Measurements from ENCODE around the gene GALNT7. TPM values are rescaled to one million over a fixed set of nuclear protein-coding genes. Genes with fewer than 3 reads are reported as not detected.
A peak's percentile ranks its signal among the peaks of the same experiment; 100 is the strongest.

GALNT7 gene
- total and polyA plus RNA-seq, 5 donors, result 3.6 to 11.0 (median 8.2) TPM

DNA sequence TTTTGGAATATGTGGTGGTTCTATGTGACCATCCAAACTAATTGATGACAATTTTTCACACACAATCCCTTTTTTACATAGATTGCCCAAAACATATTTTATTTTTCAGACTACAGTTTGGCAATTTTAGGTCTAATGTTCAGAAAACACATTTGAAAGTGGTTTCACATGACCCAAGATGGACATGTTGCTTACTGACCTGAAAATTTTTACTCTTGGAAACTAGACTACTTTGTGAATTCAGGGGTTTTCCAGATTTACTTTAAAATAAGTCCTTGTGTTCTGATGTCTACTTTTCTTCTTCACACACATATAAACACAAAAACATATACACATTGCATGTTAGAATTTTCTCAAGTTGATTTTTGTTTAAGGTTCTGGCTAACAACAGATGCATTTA, 86.0 kb downstream of the GALNT7 start:
- H3K4me3 ChIP-seq (ENCODE audit: low read length), result no peak overlapping the region
- intact Hi-C loops (cut with DNase I), result loop anchor here in 3 of 4 donors (5.0 kb wide), 2 partner anchors 227 to 242 kb away; no protein-coding TSS in a partner anchor
- no peak for ATAC-seq
- H3K27ac ChIP-seq (ENCODE audit: low read length), result no peak overlapping the region
- no peak for DNase-seq
- H3K4me1 ChIP-seq (ENCODE audit: control insufficient read depth, insufficient read depth, low read length), result peaks cover 3% of the 10 kb centered on the region
- no peaks in the 10 kb centered on the region for H3K27me3 ChIP-seq (ENCODE audit: control insufficient read depth, insufficient read depth)
- H3K9me3 ChIP-seq (ENCODE audit: control insufficient read depth, low read length), result no peaks in the 10 kb centered on the region

DNA sequence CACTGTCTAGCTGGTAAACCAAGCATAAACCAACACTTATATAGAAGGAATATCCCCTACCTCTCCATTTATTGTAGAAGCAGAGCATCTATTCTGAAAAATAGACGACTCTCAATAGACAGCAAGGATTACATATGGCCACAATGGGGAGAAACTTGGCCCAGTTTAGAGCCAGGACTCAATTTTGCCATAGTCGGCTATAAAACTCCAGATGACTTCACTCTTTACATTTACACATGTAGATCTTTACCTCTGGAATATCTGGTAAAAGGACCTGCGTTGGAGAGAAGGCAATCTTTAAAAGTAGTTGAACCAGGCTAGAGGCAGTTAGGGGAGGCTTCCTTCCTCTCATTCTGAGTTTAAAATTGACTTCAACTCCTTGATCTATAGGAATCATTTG, 88.2 kb downstream of the GALNT7 start:
- H3K27ac ChIP-seq (ENCODE audit: low read length), result no peak overlapping the region
- no peak overlapping the region for H3K4me3 ChIP-seq (ENCODE audit: low read length)
- no peaks in the 10 kb centered on the region for H3K27me3 ChIP-seq (ENCODE audit: control insufficient read depth, insufficient read depth)
- H3K4me1 ChIP-seq (ENCODE audit: control insufficient read depth, insufficient read depth, low read length), result peaks cover 3% of the 10 kb centered on the region
- ATAC-seq (no peak), DNase-seq (no peak)
- H3K9me3 ChIP-seq (ENCODE audit: control insufficient read depth, low read length), result no peaks in the 10 kb centered on the region
- intact Hi-C loops (cut with DNase I), result loop anchor here (2.0 to 5.0 kb wide), 3 partner anchors 230 to 245 kb away; no protein-coding TSS in a partner anchor
- 78% methylated on average over 3 of the region's 3 CpGs for WGBS

DNA sequence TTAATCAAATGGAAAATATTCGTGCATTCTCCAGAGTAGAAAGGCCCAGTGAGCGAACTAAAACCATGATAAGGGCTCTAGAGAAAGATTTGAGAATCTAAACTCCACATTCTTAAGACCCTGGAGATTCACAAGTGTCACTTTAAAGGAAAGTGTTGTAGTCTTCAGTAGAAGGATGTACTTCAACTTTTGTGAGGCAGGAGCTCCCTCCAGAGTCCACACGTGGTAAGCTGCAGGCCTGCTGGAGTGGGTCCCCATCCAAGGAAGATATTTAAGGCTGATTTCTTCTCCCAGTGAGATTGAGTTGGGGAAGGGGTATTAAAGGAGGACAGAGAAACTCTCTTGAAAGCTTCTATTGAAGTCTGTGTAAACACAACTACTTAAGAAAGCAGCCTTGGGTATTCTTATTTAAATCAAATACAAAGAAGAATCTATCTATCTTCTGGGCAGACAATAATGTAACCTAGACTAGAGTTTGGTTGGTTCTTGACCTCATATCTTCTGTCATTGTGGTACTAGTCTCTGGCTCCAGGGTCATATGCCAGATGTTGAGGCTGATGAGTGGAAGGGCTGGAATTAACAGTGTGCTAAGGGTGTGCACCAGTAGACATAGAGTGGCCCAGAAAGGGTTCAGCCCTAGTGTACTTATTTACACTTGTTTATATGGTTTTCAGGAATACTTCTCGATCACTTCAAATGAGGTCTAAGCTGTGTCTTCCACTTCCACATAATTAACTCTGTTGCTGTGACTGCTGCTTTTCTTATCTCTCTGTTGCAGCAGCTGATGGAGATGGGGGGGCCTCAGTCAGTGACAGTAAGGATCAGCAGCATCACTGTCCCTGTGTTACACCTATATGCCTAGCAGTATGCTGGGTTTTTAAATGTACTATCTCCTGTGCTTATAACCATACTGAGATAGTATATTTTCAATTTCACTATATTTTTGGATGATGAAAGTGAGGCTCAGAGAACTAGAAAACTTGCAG, 89.4 kb downstream of the GALNT7 start:
- DNase-seq, result peak; percentile 52 to 83 (median 71)
- Histone ChIP-seq H3K27me3 (ENCODE audit: control insufficient read depth, insufficient read depth) (no peaks in the 10 kb centered on the region), H3K4me1 (ENCODE audit: control insufficient read depth, insufficient read depth, low read length) (no peaks in the 10 kb centered on the region), H3K27ac (ENCODE audit: low read length) (no peak overlapping the region), H3K4me3 (ENCODE audit: low read length) (no peak overlapping the region), H3K9me3 (ENCODE audit: control insufficient read depth, low read length) (no peaks in the 10 kb centered on the region)
- ATAC-seq, result peak; percentile 93
- WGBS, result 29% methylated on average over 4 of the region's 4 CpGs
- intact Hi-C loops (cut with DNase I), result loop anchor here (2.0 to 5.0 kb wide), 3 partner anchors 231 to 246 kb away; no protein-coding TSS in a partner anchor

DNA sequence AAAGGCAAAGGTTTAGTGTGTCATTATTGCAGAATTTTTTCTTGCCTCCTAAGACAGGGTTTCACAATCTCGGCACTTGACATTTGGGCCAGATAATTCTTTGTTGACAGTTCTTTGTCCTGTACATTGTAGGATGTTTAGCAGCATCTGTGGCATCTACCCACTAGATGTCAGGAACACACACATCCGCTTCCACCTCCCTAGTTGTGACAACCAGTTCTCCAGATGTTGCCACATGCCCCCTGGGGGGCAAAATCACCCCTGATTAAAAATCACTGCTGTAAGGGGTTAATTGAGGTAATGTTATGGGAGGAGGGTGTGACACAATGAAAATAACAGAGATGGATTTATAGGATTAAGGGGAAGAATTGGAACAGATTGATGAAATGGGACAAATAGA, 90.3 kb downstream of the GALNT7 start:
- intact Hi-C loops (cut with DNase I), result loop anchor here in 3 of 4 donors (5.0 kb wide), 2 partner anchors 232 to 247 kb away; no protein-coding TSS in a partner anchor
- WGBS, result 82% methylated on average over 2 of the region's 2 CpGs
- Histone ChIP-seq H3K4me1 (ENCODE audit: control insufficient read depth, insufficient read depth, low read length) (no peaks in the 10 kb centered on the region), H3K4me3 (ENCODE audit: low read length) (no peak overlapping the region), H3K27me3 (ENCODE audit: control insufficient read depth, insufficient read depth) (no peaks in the 10 kb centered on the region), H3K9me3 (ENCODE audit: control insufficient read depth, low read length) (no peaks in the 10 kb centered on the region), H3K27ac (ENCODE audit: low read length) (no peak overlapping the region)
- DNase-seq (no peak), ATAC-seq (no peak)

DNA sequence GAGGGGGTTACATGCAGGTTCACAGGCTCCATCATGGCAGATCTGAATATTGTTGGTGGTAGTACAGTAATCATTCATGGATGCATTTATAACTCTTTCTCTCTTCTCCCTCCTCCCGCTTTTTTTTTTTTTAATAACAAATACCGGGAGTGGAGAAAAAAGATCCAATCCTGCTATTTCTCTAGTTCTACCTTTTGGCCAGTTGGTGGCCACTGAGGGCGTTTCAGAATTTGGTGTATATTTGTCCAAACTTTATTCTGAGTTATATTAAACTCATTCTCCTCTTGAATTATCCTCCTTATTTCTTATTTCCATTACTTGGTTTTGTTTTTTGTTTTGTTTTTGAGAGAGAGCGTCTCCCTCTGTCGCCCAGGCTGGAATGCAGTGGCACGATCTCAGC, 90.7 kb downstream of the GALNT7 start:
- Histone ChIP-seq H3K4me1 (ENCODE audit: control insufficient read depth, insufficient read depth, low read length) (no peaks in the 10 kb centered on the region), H3K27ac (ENCODE audit: low read length) (no peak overlapping the region), H3K4me3 (ENCODE audit: low read length) (no peak overlapping the region), H3K9me3 (ENCODE audit: control insufficient read depth, low read length) (no peaks in the 10 kb centered on the region), H3K27me3 (ENCODE audit: control insufficient read depth, insufficient read depth) (no peaks in the 10 kb centered on the region)
- intact Hi-C loops (cut with DNase I), result loop anchor here in 3 of 4 donors (5.0 kb wide), 2 partner anchors 232 to 247 kb away; no protein-coding TSS in a partner anchor
- WGBS, result 83% methylated on average over 6 of the region's 6 CpGs
- DNase-seq (no peak), ATAC-seq (no peak)

DNA sequence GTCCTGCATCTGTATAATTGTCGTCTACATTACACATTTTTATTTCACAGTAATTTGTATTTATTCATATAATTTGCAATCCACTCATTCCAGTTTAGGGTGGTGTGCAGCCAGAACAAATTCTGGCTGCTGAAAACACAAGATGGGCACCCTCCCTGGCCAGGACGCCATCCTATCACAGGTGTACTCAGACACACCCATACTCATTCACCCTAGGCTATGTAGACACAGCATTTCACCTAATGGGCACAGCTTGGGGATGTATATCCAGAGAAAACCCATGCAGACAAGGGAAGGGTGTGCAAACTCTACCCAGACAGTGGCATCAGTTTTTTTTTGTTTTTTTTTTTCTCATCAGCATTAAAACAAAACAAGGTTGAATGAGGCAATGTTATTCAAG, 92.4 kb downstream of the GALNT7 start:
- Histone ChIP-seq H3K4me3 (ENCODE audit: low read length) (no peak overlapping the region), H3K9me3 (ENCODE audit: control insufficient read depth, low read length) (no peaks in the 10 kb centered on the region), H3K27ac (ENCODE audit: low read length) (no peak overlapping the region), H3K4me1 (ENCODE audit: control insufficient read depth, insufficient read depth, low read length) (peaks cover 6% of the 10 kb centered on the region), H3K27me3 (ENCODE audit: control insufficient read depth, insufficient read depth) (no peaks in the 10 kb centered on the region)
- intact Hi-C loops (cut with DNase I), result no loop called here
- no peak for ATAC-seq
- DNase-seq, result no peak
- WGBS, result 95% methylated on average over 2 of the region's 2 CpGs

DNA sequence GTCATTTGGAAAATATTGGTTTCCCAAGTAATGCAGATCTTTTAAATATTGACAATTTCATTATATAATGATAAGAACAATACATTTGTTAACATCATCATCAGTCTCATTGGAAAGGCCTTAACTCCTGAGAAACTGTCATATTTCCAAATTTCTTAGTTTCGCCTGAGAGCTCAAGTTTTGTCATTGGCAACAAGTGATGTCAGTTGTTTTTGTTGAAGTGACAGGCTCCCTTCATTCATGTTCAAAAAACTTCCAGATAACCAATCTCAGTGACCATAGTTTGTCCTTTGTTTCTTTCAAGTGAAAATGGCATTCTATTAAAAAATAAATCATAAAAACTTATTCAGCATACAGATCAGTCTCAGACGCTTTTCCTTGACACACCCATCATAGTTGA, 93.8 kb downstream of the GALNT7 start:
- Histone ChIP-seq H3K27ac (ENCODE audit: low read length) (no peak overlapping the region), H3K4me1 (ENCODE audit: control insufficient read depth, insufficient read depth, low read length) (peaks cover 6% of the 10 kb centered on the region), H3K27me3 (ENCODE audit: control insufficient read depth, insufficient read depth) (no peaks in the 10 kb centered on the region), H3K4me3 (ENCODE audit: low read length) (no peak overlapping the region), H3K9me3 (ENCODE audit: control insufficient read depth, low read length) (no peaks in the 10 kb centered on the region)
- WGBS, result 75% methylated on average over 2 of the region's 2 CpGs
- intact Hi-C loops (cut with DNase I), result no loop called here
- ATAC-seq (no peak), DNase-seq (no peak)

DNA sequence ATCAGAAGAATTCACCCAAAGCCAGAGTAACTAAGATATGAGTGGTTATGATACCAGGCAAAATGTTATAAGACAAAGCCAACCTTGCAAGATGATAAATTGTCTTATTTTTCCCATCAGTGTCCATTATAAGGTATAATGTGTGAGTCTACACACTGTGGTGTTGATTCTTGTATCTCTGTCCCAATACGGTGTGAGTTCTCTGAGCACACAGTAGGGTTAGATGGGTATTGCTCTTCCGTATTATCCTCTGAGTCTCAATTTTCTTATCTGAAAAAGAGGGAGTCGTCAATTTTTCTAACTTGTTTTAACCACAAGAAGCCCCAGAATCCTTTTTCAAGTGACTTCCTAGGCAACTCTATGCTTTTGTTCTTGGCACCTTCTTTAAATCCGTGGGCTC, 95.6 kb downstream of the GALNT7 start:
- Histone ChIP-seq H3K27ac (ENCODE audit: low read length) (no peak overlapping the region), H3K4me3 (ENCODE audit: low read length) (no peak overlapping the region), H3K4me1 (ENCODE audit: control insufficient read depth, insufficient read depth, low read length) (peaks cover 6% of the 10 kb centered on the region), H3K27me3 (ENCODE audit: control insufficient read depth, insufficient read depth) (no peaks in the 10 kb centered on the region), H3K9me3 (ENCODE audit: control insufficient read depth, low read length) (no peaks in the 10 kb centered on the region)
- 29% methylated on average over 4 of the region's 4 CpGs for whole genome bisulfite sequencing
- ATAC-seq, result peak in 1 of 2 donors; percentile 30
- intact Hi-C loops (cut with DNase I), result no loop called here
- no peak for DNase-seq

DNA sequence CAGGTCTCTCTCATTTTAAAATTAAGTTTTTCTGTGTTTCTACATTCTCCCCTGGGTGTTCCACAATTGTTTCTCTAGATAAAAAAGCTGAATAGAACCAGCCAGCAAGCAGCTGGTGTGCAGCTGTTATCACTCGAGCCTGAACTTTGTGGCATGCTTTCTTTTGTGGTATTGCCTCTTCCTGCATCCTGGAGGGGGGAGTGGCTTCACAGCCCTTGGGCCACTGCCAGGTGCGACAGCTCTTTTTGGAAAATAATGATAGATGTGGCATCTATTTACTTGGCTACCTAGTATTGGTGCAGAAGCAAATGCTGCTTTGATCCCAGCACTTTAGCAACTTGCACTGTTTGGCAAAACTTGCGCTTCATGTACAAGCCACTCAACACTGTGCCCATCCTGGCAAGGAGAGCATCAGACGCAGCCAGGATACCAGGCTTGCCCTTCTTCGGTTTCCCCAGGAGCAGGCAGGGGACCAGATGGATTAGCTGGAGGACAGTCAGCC, 96.1 kb downstream of the GALNT7 start:
- ATAC-seq, result peak; percentile 88 to 90
- intact Hi-C loops (cut with DNase I), result no loop called here
- 29% methylated on average over 5 of the region's 5 CpGs for WGBS
- peak; percentile 66 to 85 (median 84) for DNase-seq
- Histone ChIP-seq H3K4me3 (ENCODE audit: low read length) (no peak overlapping the region), H3K27ac (ENCODE audit: low read length) (no peak overlapping the region), H3K9me3 (ENCODE audit: control insufficient read depth, low read length) (no peaks in the 10 kb centered on the region), H3K4me1 (ENCODE audit: control insufficient read depth, insufficient read depth, low read length) (peaks cover 6% of the 10 kb centered on the region), H3K27me3 (ENCODE audit: control insufficient read depth, insufficient read depth) (no peaks in the 10 kb centered on the region)

DNA sequence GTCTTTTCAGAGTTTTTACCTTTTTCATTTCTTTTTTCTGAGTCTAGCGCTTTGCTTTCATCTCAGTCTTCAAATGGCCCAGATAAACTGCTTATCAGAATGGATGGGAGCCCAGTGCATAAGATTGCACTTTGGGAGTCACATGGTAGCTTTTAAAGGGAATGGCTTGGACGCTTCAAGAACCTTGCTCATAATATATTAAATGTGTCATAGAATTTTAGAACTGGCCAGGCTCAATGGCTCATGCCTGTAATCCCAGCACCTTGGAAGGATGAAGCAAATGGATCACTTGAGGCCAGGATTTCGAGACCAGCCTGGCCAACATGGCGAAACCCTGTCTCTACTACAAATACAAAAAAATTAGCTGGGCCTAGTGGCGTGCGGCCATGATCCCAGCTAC, 97.1 kb downstream of the GALNT7 start:
- H3K9me3 ChIP-seq (ENCODE audit: control insufficient read depth, low read length), result no peaks in the 10 kb centered on the region
- intact Hi-C loops (cut with DNase I), result no loop called here
- H3K27ac ChIP-seq (ENCODE audit: low read length), result no peak overlapping the region
- no peak overlapping the region for H3K4me3 ChIP-seq (ENCODE audit: low read length)
- ATAC-seq, result no peak
- 87% methylated on average over 6 of the region's 6 CpGs for WGBS
- peaks cover 6% of the 10 kb centered on the region for H3K4me1 ChIP-seq (ENCODE audit: control insufficient read depth, insufficient read depth, low read length)
- H3K27me3 ChIP-seq (ENCODE audit: control insufficient read depth, insufficient read depth), result no peaks in the 10 kb centered on the region
- DNase-seq, result no peak

DNA sequence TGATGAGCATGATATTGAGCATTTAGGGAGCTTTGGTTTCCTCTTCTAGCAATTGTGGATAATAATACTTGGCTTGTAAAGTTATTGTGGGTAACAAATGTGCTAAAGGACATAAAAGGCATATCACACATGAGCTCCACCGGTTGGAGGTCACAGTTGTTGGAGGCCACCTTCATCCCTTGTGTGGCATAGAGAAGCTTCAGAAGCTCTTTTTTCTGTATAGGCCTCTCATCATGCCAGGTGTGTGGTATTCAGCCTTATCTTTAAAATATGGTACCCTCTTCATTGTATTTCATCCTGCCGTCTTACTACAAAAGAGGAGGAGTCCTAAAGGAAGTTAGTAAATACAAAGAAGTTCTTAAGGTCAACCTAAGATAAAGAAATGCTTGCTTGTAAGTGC, 99.1 kb downstream of the GALNT7 start:
- WGBS, result 82% methylated on average over 2 of the region's 2 CpGs
- no peaks in the 10 kb centered on the region for H3K9me3 ChIP-seq (ENCODE audit: control insufficient read depth, low read length)
- ATAC-seq (no peak), DNase-seq (no peak)
- intact Hi-C loops (cut with DNase I), result no loop called here
- no peak overlapping the region for H3K4me3 ChIP-seq (ENCODE audit: low read length)
- peaks cover 6% of the 10 kb centered on the region for H3K4me1 ChIP-seq (ENCODE audit: control insufficient read depth, insufficient read depth, low read length)
- no peak overlapping the region for H3K27ac ChIP-seq (ENCODE audit: low read length)
- H3K27me3 ChIP-seq (ENCODE audit: control insufficient read depth, insufficient read depth), result no peaks in the 10 kb centered on the region
